ENCODE measurements around the gene PADI6. TPM values are rescaled to one million over a fixed set of nuclear protein-coding genes. Genes with fewer than 3 reads are reported as not detected.
A peak's percentile ranks its signal among the peaks of the same experiment; 100 is the strongest.

The PADI6 gene
- polyA plus RNA-seq, 1 of the 3 experiments (the other 2 are of a cell fraction) = not detected

DNA sequence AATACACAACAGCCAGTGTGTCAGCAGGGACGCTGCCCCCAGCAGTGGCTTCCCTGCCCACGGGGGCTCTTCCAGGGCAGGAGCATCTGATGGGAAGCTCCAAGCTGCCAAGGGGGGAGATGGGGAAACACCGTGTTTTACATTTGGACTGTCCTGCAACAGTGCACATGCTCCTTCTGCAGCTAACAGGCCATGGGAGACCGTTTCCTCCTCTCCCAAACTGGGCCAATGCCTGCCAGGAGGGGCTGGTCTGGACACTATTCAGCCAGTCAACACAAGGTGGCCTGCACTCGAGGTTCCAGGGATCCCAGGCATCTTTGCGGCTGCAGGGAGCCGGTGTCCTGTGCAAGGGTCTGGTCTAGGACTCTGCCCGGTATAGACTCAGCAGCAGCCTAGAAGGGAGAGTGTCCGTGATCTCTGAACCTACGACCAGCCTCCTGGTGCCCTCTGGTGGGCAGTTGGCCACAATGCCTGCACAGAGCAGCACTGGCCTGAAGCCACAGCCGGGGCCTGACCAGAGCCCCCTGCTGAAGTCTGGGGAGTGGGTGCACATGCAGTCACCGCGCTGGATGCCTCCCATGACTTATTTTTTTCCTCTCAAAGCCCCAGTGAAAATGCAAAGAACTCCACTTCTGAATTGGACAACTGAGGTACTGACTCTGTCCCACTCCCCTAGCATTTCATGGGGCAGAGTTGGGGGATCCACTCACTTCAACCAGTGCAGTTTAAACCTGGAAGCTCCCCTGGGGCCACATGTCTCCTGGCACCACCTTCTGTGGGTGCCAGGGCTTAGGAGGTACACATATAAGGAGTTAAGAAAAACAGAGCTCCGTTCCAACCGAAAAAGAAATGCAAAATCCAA lies 34.1 kb downstream of the PADI6 start:
- ChIA-PET POLR2A (interaction anchor here (0.7 kb wide), 1 partner anchor 695 kb away, joined by 3 read pairs; no protein-coding TSS in a partner anchor), CTCF (interaction anchor here (0.6 to 2.8 kb wide), 29 partner anchors 8 to 344 kb away, joined by 3 to 11 read pairs (median 3); no protein-coding TSS in a partner anchor)
- Histone ChIP-seq H3K9ac (no peak overlapping the region), H3K4me2 (no peak overlapping the region), H2AFZ (ENCODE audit: low read depth) (no peak overlapping the region), H3K4me1 (ENCODE audit: control insufficient read depth in 1 of 2, insufficient read depth in 2 of 2, low read depth in 1 of 2, low read length in 1 of 2) (peaks cover 0 to 8% of the 10 kb centered on the region in 2 experiments; a peak in 1 of 4 replicates), H3K79me2 (ENCODE audit: insufficient read depth) (no peaks in the 10 kb centered on the region), H3K27ac (ENCODE audit: low read depth in 2 of 2, low read length in 1 of 2) (no peak overlapping the region; a peak in 1 of 4 replicates), H3K9me2 (no peaks in the 10 kb centered on the region), H3K4me3 (ENCODE audit: low read depth in 2 of 2, low read length in 1 of 2) (no peak overlapping the region), H3K9me3 (no peaks in the 10 kb centered on the region), H3F3A (replicated peaks; ENCODE audit: insufficient read depth) (peaks cover 6% of the 10 kb centered on the region), H3K36me3 (replicated peaks in 1 of 2; ENCODE audit: control insufficient read depth in 1 of 2, insufficient read depth in 2 of 2, low read length in 1 of 2) (peaks cover 14 to 40% of the 10 kb centered on the region in 2 experiments), H4K20me1 (ENCODE audit: insufficient read depth) (peaks cover 6% of the 10 kb centered on the region; the same call in 1 of the 2 replicates), H3K27me3 (ENCODE audit: insufficient read depth) (no peaks in the 10 kb centered on the region)
- peak; percentile 90 for DNase-seq
- WGBS (ENCODE audit: low lambda C conversion rate) = 46% methylated on average over 11 of the region's 15 CpGs
- TF ChIP-seq RFX5 (IDR thresholded peaks at IDR 0.05; ENCODE audit: low read length) (no peak), TCF12 (IDR thresholded peaks at IDR 0.05) (no peak), FOXJ3 (CRISPR knock-in tag; IDR thresholded peaks at IDR 0.05) (no peak), TAF1 (IDR thresholded peaks at IDR 0.05; ENCODE audit: borderline replicate concordance, low read depth, low read length) (no peak), EZH2phosphoT487 (IDR thresholded peaks at IDR 0.05; ENCODE audit: borderline replicate concordance, low read depth) (no peak), FOSL2 (IDR thresholded peaks at IDR 0.05; ENCODE audit: borderline replicate concordance, low read depth) (no peak), RAD21 (IDR thresholded peaks at IDR 0.05; ENCODE audit: low read length) (peak; percentile 71), EP300 (IDR thresholded peaks at IDR 0.05; ENCODE audit: borderline replicate concordance in 1 of 2, low read depth in 1 of 2, low read length in 1 of 2) (no peak), SIN3A (IDR thresholded peaks at IDR 0.05; ENCODE audit: borderline replicate concordance, low read depth, low read length) (peak; percentile 10; the same call in 1 of the 2 replicates), ELF1 (IDR thresholded peaks at IDR 0.05) (no peak), POLR2AphosphoS5 (IDR thresholded peaks at IDR 0.05; ENCODE audit: low read depth, low read length) (no peak), TEAD4 (IDR thresholded peaks at IDR 0.05; ENCODE audit: borderline replicate concordance, insufficient read depth) (no peak), NRF1 (IDR thresholded peaks at IDR 0.05; ENCODE audit: low read depth, low read length) (no peak), RXRA (IDR thresholded peaks at IDR 0.05; ENCODE audit: borderline replicate concordance, low read depth) (no peak), JUND (IDR thresholded peaks at IDR 0.05) (no peak)
- TF ChIP-seq, protein P1, sequence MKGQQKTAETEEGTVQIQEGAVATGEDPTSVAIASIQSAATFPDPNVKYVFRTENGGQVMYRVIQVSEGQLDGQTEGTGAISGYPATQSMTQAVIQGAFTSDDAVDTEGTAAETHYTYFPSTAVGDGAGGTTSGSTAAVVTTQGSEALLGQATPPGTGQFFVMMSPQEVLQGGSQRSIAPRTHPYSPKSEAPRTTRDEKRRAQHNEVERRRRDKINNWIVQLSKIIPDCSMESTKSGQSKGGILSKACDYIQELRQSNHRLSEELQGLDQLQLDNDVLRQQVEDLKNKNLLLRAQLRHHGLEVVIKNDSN (IDR thresholded peaks at IDR 0.05; ENCODE audit: borderline replicate concordance, low read depth) = no peak
- TF ChIP-seq, protein P2, sequence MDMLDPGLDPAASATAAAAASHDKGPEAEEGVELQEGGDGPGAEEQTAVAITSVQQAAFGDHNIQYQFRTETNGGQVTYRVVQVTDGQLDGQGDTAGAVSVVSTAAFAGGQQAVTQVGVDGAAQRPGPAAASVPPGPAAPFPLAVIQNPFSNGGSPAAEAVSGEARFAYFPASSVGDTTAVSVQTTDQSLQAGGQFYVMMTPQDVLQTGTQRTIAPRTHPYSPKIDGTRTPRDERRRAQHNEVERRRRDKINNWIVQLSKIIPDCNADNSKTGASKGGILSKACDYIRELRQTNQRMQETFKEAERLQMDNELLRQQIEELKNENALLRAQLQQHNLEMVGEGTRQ (IDR thresholded peaks at IDR 0.05; ENCODE audit: borderline replicate concordance, low read depth, low read length) = no peak
- TF ChIP-seq, protein P3, sequence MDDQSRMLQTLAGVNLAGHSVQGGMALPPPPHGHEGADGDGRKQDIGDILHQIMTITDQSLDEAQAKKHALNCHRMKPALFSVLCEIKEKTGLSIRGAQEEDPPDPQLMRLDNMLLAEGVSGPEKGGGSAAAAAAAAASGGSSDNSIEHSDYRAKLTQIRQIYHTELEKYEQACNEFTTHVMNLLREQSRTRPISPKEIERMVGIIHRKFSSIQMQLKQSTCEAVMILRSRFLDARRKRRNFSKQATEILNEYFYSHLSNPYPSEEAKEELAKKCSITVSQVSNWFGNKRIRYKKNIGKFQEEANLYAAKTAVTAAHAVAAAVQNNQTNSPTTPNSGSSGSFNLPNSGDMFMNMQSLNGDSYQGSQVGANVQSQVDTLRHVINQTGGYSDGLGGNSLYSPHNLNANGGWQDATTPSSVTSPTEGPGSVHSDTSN (IDR thresholded peaks at IDR 0.05) = no peak
- TF ChIP-seq, protein P4, sequence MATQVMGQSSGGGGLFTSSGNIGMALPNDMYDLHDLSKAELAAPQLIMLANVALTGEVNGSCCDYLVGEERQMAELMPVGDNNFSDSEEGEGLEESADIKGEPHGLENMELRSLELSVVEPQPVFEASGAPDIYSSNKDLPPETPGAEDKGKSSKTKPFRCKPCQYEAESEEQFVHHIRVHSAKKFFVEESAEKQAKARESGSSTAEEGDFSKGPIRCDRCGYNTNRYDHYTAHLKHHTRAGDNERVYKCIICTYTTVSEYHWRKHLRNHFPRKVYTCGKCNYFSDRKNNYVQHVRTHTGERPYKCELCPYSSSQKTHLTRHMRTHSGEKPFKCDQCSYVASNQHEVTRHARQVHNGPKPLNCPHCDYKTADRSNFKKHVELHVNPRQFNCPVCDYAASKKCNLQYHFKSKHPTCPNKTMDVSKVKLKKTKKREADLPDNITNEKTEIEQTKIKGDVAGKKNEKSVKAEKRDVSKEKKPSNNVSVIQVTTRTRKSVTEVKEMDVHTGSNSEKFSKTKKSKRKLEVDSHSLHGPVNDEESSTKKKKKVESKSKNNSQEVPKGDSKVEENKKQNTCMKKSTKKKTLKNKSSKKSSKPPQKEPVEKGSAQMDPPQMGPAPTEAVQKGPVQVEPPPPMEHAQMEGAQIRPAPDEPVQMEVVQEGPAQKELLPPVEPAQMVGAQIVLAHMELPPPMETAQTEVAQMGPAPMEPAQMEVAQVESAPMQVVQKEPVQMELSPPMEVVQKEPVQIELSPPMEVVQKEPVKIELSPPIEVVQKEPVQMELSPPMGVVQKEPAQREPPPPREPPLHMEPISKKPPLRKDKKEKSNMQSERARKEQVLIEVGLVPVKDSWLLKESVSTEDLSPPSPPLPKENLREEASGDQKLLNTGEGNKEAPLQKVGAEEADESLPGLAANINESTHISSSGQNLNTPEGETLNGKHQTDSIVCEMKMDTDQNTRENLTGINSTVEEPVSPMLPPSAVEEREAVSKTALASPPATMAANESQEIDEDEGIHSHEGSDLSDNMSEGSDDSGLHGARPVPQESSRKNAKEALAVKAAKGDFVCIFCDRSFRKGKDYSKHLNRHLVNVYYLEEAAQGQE (IDR thresholded peaks at IDR 0.05; ENCODE audit: low read depth, low read length) = no peak
- TF ChIP-seq, protein P5, sequence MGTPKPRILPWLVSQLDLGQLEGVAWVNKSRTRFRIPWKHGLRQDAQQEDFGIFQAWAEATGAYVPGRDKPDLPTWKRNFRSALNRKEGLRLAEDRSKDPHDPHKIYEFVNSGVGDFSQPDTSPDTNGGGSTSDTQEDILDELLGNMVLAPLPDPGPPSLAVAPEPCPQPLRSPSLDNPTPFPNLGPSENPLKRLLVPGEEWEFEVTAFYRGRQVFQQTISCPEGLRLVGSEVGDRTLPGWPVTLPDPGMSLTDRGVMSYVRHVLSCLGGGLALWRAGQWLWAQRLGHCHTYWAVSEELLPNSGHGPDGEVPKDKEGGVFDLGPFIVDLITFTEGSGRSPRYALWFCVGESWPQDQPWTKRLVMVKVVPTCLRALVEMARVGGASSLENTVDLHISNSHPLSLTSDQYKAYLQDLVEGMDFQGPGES (IDR thresholded peaks at IDR 0.05; ENCODE audit: low read depth, low read length) = no peak
- TF ChIP-seq, protein P6, sequence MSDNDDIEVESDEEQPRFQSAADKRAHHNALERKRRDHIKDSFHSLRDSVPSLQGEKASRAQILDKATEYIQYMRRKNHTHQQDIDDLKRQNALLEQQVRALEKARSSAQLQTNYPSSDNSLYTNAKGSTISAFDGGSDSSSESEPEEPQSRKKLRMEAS (IDR thresholded peaks at IDR 0.05; ENCODE audit: low read depth) = no peak
- TF ChIP-seq, protein P7, sequence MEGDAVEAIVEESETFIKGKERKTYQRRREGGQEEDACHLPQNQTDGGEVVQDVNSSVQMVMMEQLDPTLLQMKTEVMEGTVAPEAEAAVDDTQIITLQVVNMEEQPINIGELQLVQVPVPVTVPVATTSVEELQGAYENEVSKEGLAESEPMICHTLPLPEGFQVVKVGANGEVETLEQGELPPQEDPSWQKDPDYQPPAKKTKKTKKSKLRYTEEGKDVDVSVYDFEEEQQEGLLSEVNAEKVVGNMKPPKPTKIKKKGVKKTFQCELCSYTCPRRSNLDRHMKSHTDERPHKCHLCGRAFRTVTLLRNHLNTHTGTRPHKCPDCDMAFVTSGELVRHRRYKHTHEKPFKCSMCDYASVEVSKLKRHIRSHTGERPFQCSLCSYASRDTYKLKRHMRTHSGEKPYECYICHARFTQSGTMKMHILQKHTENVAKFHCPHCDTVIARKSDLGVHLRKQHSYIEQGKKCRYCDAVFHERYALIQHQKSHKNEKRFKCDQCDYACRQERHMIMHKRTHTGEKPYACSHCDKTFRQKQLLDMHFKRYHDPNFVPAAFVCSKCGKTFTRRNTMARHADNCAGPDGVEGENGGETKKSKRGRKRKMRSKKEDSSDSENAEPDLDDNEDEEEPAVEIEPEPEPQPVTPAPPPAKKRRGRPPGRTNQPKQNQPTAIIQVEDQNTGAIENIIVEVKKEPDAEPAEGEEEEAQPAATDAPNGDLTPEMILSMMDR (IDR thresholded peaks at IDR 0.05) = peak; percentile 81
